ENCODE data around the gene SLC52A1. TPM values are rescaled to one million over a fixed set of nuclear protein-coding genes. Genes with fewer than 3 reads are reported as not detected.
A peak's percentile ranks its signal among the peaks of the same experiment; 100 is the strongest.

SLC52A1 gene
- total and polyA plus RNA-seq, 2 of the 13 experiments (the other 11 are each of a cell fraction or from before 2014, with no cell fraction given): 0.03 to 0.13 TPM

DNA sequence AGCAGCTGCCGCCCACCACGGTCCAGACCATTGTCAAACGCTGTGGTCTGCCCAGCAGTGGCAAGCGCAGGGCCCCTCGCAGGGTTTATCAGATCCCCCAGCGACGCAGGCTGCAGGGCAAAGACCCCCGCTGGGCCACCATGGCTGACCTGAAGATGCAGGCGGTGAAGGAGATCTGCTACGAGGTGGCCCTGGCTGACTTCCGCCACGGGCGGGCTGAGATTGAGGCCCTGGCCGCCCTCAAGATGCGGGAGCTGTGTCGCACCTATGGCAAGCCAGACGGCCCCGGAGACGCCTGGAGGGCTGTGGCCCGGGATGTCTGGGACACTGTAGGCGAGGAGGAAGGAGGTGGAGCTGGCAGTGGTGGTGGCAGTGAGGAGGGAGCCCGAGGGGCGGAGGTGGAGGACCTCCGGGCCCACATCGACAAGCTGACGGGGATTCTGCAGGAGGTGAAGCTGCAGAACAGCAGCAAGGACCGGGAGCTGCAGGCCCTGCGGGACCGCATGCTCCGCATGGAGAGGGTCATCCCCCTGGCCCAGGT, 13.0 kb downstream of the SLC52A1 start:
- Histone ChIP-seq H3K79me2 (ENCODE audit: insufficient read depth, low read length) (no peaks in the 10 kb centered on the region), H3K27ac (ENCODE audit: extremely low read length, insufficient read depth, low read length) (no peak overlapping the region), H3K36me3 (replicated peaks in 1 of 2; ENCODE audit: control insufficient read depth in 1 of 2, insufficient read depth in 2 of 2, low read length in 2 of 2) (peaks cover 25 to 55% of the 10 kb centered on the region in 2 experiments), H4K20me1 (ENCODE audit: insufficient read depth, low read length) (no peaks in the 10 kb centered on the region), H3K4me2 (ENCODE audit: low read depth, low read length) (no peak overlapping the region), H3K27me3 (ENCODE audit: control insufficient read depth in 1 of 2, insufficient read depth in 2 of 2, low read length in 2 of 2) (no peaks in the 10 kb centered on the region), H3K4me3 (replicated peaks in 1 of 3; ENCODE audit: insufficient read depth in 1 of 3, low read depth in 2 of 3, low read length in 3 of 3) (no peak overlapping the region), H2AFZ (ENCODE audit: low read length) (no peak overlapping the region), H3K4me1 (ENCODE audit: insufficient read depth, low read length) (no peaks in the 10 kb centered on the region), H3K9me3 (ENCODE audit: low read length) (no peaks in the 10 kb centered on the region), H3K9ac (ENCODE audit: insufficient read depth, low read depth, low read length) (no peak overlapping the region)
- CTCF ChIA-PET (ENCODE audit: low intra/inter-chr PET ratio, low total read pairs): no interaction called here
- DNase-seq (ENCODE audit: low spot score) (no peak), ATAC-seq (no peak), FAIRE-seq (no peak)
- TF ChIP-seq RBFOX2 (IDR thresholded peaks at IDR 0.05; ENCODE audit: low read depth, low read length) (peak; percentile 60), ZNF484 (CRISPR knock-in tag; IDR thresholded peaks at IDR 0.05; ENCODE audit: borderline replicate concordance, low read depth) (no peak), SNRNP70 (IDR thresholded peaks at IDR 0.05; ENCODE audit: low read depth, low read length) (no peak), SMC3 (IDR thresholded peaks at IDR 0.05; ENCODE audit: low read length) (no peak), FOXC1 (CRISPR knock-in tag; IDR thresholded peaks at IDR 0.05; ENCODE audit: borderline replicate concordance) (no peak), ZNF816 (CRISPR knock-in tag; IDR thresholded peaks at IDR 0.05; ENCODE audit: borderline replicate concordance) (no peak), AGO2 (optimal IDR thresholded peaks at IDR 0.05; ENCODE audit: low read depth, low read length) (peak; percentile 74), RORA (CRISPR knock-in tag; IDR thresholded peaks at IDR 0.05) (no peak), DPF2 (CRISPR knock-in tag; IDR thresholded peaks at IDR 0.05; ENCODE audit: borderline replicate concordance, low read depth) (no peak), POLR2A (IDR thresholded peaks at IDR 0.05; ENCODE audit: insufficient read depth in 1 of 2, low read depth in 2 of 2, low read length in 2 of 2) (no peak)
- TF ChIP-seq, protein P1, sequence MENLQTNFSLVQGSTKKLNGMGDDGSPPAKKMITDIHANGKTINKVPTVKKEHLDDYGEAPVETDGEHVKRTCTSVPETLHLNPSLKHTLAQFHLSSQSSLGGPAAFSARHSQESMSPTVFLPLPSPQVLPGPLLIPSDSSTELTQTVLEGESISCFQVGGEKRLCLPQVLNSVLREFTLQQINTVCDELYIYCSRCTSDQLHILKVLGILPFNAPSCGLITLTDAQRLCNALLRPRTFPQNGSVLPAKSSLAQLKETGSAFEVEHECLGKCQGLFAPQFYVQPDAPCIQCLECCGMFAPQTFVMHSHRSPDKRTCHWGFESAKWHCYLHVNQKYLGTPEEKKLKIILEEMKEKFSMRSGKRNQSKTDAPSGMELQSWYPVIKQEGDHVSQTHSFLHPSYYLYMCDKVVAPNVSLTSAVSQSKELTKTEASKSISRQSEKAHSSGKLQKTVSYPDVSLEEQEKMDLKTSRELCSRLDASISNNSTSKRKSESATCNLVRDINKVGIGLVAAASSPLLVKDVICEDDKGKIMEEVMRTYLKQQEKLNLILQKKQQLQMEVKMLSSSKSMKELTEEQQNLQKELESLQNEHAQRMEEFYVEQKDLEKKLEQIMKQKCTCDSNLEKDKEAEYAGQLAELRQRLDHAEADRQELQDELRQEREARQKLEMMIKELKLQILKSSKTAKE (CRISPR knock-in tag; IDR thresholded peaks at IDR 0.05; ENCODE audit: borderline replicate concordance): no peak
- TF ChIP-seq, protein P2, sequence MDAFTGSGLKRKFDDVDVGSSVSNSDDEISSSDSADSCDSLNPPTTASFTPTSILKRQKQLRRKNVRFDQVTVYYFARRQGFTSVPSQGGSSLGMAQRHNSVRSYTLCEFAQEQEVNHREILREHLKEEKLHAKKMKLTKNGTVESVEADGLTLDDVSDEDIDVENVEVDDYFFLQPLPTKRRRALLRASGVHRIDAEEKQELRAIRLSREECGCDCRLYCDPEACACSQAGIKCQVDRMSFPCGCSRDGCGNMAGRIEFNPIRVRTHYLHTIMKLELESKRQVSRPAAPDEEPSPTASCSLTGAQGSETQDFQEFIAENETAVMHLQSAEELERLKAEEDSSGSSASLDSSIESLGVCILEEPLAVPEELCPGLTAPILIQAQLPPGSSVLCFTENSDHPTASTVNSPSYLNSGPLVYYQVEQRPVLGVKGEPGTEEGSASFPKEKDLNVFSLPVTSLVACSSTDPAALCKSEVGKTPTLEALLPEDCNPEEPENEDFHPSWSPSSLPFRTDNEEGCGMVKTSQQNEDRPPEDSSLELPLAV (CRISPR knock-in tag; conservative IDR thresholded peaks at IDR 0.05; ENCODE audit: low read depth): no peak
- intact Hi-C loops (cut with micrococcal nuclease; ENCODE audit: unreplicated experiment) (no loop called here), in situ Hi-C loops (cut with HindIII; ENCODE audit: extremely low pct_ligation_motif_present, low pct_unique_long_range_greater_than_20kb) (no loop called here)
- POLR2A ChIA-PET: interaction anchor here (1.0 kb wide), 1 partner anchor 53 kb away, joined by 3 read pairs; no protein-coding TSS in a partner anchor
- BruUV-seq (replicated peaks): no TSS peak
- 97% methylated on average over 26 of the region's 30 CpGs for WGBS (ENCODE audit: low lambda C conversion rate)

All from HepG2 (cell line).